ENCODE measurements around the gene RFX8. TPM values are rescaled to one million over a fixed set of nuclear protein-coding genes. Genes with fewer than 3 reads are reported as not detected.

The RFX8 gene
- total RNA-seq, 2 donors from 2014 or later = not detected

DNA sequence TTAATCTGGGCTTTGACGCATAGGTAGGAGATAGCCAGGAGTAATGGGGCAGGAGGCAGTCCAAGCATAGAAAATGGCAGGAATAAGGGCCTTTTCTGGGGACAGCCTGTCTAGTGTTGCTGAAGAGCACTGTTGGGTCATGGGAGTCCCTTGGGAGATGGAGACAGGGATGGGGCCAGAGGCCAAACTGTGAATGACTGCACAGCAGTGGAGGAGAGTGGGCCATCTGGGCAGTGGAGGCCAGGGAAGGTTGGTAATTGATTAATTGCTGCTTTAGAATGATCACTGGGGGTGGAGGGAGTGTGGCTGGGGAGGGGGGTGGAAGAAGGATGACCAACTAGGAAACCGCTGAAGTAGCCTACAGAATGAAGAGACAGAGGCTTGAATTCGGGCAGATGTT lies 59.0 kb downstream of the RFX8 start:
- no peaks in the 10 kb centered on the region for H3K27me3 ChIP-seq (ENCODE audit: control insufficient read depth, insufficient read depth, low read length, poor library complexity, severe bottlenecking)
- Mint-ChIP-seq H3K4me1 (no peaks in the 10 kb centered on the region), H3K9me3 (no peaks in the 10 kb centered on the region), H3K4me3 (no peak overlapping the region), H3K27me3 (ENCODE audit: insufficient read depth) (peaks cover 6% of the 10 kb centered on the region), H3K27ac (no peak overlapping the region), H3K36me3 (ENCODE audit: low read depth) (no peaks in the 10 kb centered on the region)
- H3K4me3 ChIP-seq (ENCODE audit: low read length) = no peak overlapping the region
- WGBS, 2 experiments (ENCODE audit: insufficient coverage in 1 of 2, insufficient read length in 1 of 2) = 88 to 89% methylated on average over 3 of the region's 3 CpGs
- H3K36me3 ChIP-seq (ENCODE audit: control insufficient read depth, insufficient read depth, low read length) = no peaks in the 10 kb centered on the region
- H3K4me1 ChIP-seq (ENCODE audit: control insufficient read depth, insufficient read depth, low read length) = no peaks in the 10 kb centered on the region
- no peak overlapping the region for H3K9ac ChIP-seq (ENCODE audit: extremely low read depth, low read length, poor library complexity, severe bottlenecking)
- TF ChIP-seq, protein P1, sequence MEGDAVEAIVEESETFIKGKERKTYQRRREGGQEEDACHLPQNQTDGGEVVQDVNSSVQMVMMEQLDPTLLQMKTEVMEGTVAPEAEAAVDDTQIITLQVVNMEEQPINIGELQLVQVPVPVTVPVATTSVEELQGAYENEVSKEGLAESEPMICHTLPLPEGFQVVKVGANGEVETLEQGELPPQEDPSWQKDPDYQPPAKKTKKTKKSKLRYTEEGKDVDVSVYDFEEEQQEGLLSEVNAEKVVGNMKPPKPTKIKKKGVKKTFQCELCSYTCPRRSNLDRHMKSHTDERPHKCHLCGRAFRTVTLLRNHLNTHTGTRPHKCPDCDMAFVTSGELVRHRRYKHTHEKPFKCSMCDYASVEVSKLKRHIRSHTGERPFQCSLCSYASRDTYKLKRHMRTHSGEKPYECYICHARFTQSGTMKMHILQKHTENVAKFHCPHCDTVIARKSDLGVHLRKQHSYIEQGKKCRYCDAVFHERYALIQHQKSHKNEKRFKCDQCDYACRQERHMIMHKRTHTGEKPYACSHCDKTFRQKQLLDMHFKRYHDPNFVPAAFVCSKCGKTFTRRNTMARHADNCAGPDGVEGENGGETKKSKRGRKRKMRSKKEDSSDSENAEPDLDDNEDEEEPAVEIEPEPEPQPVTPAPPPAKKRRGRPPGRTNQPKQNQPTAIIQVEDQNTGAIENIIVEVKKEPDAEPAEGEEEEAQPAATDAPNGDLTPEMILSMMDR (conservative IDR thresholded peaks at IDR 0.05) = no peak
- DNase-seq = no peak
- H3K9me3 ChIP-seq (ENCODE audit: control insufficient read depth, low read length) = no peaks in the 10 kb centered on the region
- H3K27ac ChIP-seq (ENCODE audit: low read depth, low read length) = no peak overlapping the region

DNA sequence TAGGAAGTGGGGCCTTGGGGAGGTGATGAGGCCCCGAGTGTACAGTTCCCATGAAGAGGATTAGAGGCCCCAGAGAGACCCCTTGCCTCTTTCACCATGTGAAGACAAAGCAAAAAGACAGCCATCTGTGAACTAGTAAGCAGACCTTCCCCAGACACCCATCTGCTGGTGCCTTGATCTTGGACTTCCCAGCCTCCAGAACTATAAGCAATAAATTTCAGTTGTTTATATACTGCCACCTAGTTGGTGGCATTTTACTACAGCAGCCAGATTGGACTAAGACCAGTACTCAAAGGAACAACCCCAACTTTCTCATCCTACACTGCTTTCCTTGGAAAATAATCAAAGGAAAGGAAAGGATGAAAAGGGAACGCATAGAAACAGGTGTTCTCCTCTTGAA lies 59.7 kb downstream of the RFX8 start:
- H3K36me3 Mint-ChIP-seq (ENCODE audit: low read depth) = no peaks in the 10 kb centered on the region
- Histone ChIP-seq H3K9me3 (ENCODE audit: control insufficient read depth, low read length) (no peaks in the 10 kb centered on the region), H3K9ac (ENCODE audit: extremely low read depth, low read length, poor library complexity, severe bottlenecking) (no peak overlapping the region), H3K27ac (ENCODE audit: low read depth, low read length) (no peak overlapping the region), H3K27me3 (ENCODE audit: control insufficient read depth, insufficient read depth, low read length, poor library complexity, severe bottlenecking) (no peaks in the 10 kb centered on the region), H3K4me1 (ENCODE audit: control insufficient read depth, insufficient read depth, low read length) (no peaks in the 10 kb centered on the region), H3K4me3 (ENCODE audit: low read length) (no peak overlapping the region), H3K36me3 (ENCODE audit: control insufficient read depth, insufficient read depth, low read length) (no peaks in the 10 kb centered on the region)
- no peak for DNase-seq
- no peak overlapping the region for H3K27ac Mint-ChIP-seq
- H3K4me1 Mint-ChIP-seq = no peaks in the 10 kb centered on the region
- peaks cover 6% of the 10 kb centered on the region for H3K27me3 Mint-ChIP-seq (ENCODE audit: insufficient read depth)
- TF ChIP-seq, protein P1 (conservative IDR thresholded peaks at IDR 0.05) = no peak
- WGBS, 2 experiments (ENCODE audit: insufficient coverage in 1 of 2, insufficient read length in 1 of 2) = 83 to 85% methylated on average over 1 to 2 of the region's 2 CpGs
- no peaks in the 10 kb centered on the region for H3K9me3 Mint-ChIP-seq
- no peak overlapping the region for H3K4me3 Mint-ChIP-seq

DNA sequence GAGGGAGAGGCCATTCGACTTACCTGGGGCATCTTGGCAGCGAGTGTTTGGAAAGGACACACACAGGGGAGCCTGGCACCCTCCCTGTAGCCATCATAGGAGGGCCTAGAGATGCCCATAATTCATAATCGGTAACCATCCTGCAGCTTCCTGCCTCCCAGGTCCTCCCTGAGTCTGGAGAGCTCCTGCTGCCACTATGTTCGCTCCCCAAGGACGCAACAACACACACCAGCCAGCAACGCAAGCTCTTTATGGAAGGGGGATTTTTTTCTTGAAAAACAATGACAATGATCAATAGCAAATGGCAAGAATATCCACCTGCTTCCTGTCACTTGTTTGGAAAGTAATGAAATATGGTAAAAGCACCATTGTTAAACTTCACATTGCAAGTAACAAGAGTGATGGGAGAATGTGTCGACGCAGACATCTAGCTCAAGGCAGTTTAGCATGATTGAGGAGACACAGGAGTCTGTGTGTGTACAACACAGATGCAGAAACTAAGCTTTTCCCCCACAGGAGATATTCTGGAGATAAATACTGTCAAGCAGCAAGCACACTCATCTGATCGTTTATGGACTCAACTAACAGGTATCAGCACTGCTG lies 62.7 kb downstream of the RFX8 start:
- Mint-ChIP-seq H3K9me3 (no peaks in the 10 kb centered on the region), H3K27me3 (ENCODE audit: insufficient read depth) (peaks cover 7% of the 10 kb centered on the region), H3K27ac (no peak overlapping the region), H3K36me3 (ENCODE audit: low read depth) (no peaks in the 10 kb centered on the region), H3K4me3 (no peak overlapping the region), H3K4me1 (no peaks in the 10 kb centered on the region)
- Histone ChIP-seq H3K9ac (ENCODE audit: extremely low read depth, low read length, poor library complexity, severe bottlenecking) (no peak overlapping the region), H3K4me1 (ENCODE audit: control insufficient read depth, insufficient read depth, low read length) (no peaks in the 10 kb centered on the region), H3K27ac (ENCODE audit: low read depth, low read length) (no peak overlapping the region), H3K36me3 (ENCODE audit: control insufficient read depth, insufficient read depth, low read length) (no peaks in the 10 kb centered on the region), H3K27me3 (ENCODE audit: control insufficient read depth, insufficient read depth, low read length, poor library complexity, severe bottlenecking) (no peaks in the 10 kb centered on the region), H3K4me3 (ENCODE audit: low read length) (no peak overlapping the region), H3K9me3 (ENCODE audit: control insufficient read depth, low read length) (no peaks in the 10 kb centered on the region)
- 93 to 97% methylated on average over 7 to 9 of the region's 9 CpGs for whole genome bisulfite sequencing, 2 experiments (ENCODE audit: insufficient coverage in 1 of 2, insufficient read length in 1 of 2)
- no peak for DNase-seq
- TF ChIP-seq, protein P1 (conservative IDR thresholded peaks at IDR 0.05) = no peak

Data from endodermal cell (in vitro differentiated cells).